HL-60 (cell line): ENCODE measurements around the gene LIPC.

Experiments
- DNase-seq, 2 experiments: peaks; one replicate each; pipeline ENCODE4 v3.0.0-alpha.2; 2010 to 2020; ENCODE audit warnings: low read depth in 1 of 2, low spot score in 1 of 2
- H3K27ac ChIP-seq: fragments of 250-450 bp; sonication (Bioruptor Pico); replicated peaks from 2 replicates; pipeline ENCODE4 v1.5.1; 2020; ENCODE audit warnings: mild to moderate bottlenecking, moderate library complexity
- H3K27me3 ChIP-seq: fragments of 250-450 bp; sonication (Bioruptor Pico); 2 replicates; pipeline ENCODE4 v1.5.1; 2021; ENCODE audit warnings: mild to moderate bottlenecking, moderate library complexity; ENCODE audit not compliant: insufficient read depth, poor library complexity, severe bottlenecking
- H3K4me3 ChIP-seq: replicated peaks from 2 replicates; pipeline ENCODE4 v1.5.1; 2011; ENCODE audit warnings: mild to moderate bottlenecking, control low read depth, low read length; ENCODE audit not compliant: insufficient read depth
- CTCF ChIP-seq: IDR thresholded peaks from one replicate; pipeline ENCODE4 v1.5.1; 2011; ENCODE audit warnings: low read length, control low read depth, inconsistent platforms; ENCODE audit not compliant: insufficient read depth
- GABPA ChIP-seq: IDR thresholded peaks from 2 replicates; pipeline ENCODE4 v1.6.1; 2012; ENCODE audit warnings: low read depth
- POLR2AphosphoS5 ChIP-seq: IDR thresholded peaks from 2 replicates; pipeline ENCODE4 v1.6.1; 2012; ENCODE audit warnings: low read depth
- SPI1 ChIP-seq: IDR thresholded peaks from 2 replicates; pipeline ENCODE4 v1.6.1; 2012; ENCODE audit warnings: low read depth, mild to moderate bottlenecking, borderline replicate concordance
- TF ChIP-seq, protein P1 (sequence below): IDR thresholded peaks from 2 replicates; pipeline ENCODE4 v1.6.1; 2012; ENCODE audit warnings: low read depth; ENCODE audit not compliant: insufficient replicate concordance

The LIPC gene

DNA sequence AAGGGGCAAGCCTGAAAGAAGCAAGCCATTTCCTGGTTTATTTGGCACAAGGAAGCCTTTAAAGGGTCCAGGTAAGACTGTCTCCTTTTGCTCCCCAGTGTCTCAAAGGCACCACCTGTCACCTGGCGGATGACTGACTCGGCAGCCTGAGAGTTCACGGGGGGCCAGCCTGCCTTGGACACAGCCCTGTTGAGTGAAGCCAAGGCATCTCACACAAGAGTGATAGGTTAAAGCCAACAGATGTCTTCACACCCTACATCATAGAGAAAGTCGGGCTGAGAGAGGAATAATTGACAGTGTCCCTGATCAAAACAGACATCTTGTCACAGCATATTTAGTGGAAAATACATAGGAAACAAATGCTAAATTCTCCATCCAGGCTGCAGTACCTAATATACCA lies 28.2 kb upstream of the LIPC start:
- Histone ChIP-seq H3K27me3 (no peaks in the 10 kb centered on the region), H3K27ac (no peak overlapping the region), H3K4me3 (no peak overlapping the region)
- DNase-seq: no peak
- TF ChIP-seq CTCF: no peak

- H3K4me3 ChIP-seq: no peak overlapping the region
- DNase-seq: no peak
- H3K27me3 ChIP-seq: no peaks in the 10 kb centered on the region
- no peak overlapping the region for H3K27ac ChIP-seq
- no peak for TF ChIP-seq SPI1
These were observed 27.8 kb upstream of the LIPC start for GRCh38 chr15:58404020-58404419.

GRCh38 chr15:58404722-58405121 lies 27.1 kb upstream of the LIPC start:
- Histone ChIP-seq H3K4me3 (no peak overlapping the region), H3K27me3 (no peaks in the 10 kb centered on the region), H3K27ac (no peak overlapping the region)
- TF ChIP-seq SPI1: no peak
- no peak for TF ChIP-seq CTCF
- TF ChIP-seq POLR2AphosphoS5: no peak
- TF ChIP-seq, protein P1, sequence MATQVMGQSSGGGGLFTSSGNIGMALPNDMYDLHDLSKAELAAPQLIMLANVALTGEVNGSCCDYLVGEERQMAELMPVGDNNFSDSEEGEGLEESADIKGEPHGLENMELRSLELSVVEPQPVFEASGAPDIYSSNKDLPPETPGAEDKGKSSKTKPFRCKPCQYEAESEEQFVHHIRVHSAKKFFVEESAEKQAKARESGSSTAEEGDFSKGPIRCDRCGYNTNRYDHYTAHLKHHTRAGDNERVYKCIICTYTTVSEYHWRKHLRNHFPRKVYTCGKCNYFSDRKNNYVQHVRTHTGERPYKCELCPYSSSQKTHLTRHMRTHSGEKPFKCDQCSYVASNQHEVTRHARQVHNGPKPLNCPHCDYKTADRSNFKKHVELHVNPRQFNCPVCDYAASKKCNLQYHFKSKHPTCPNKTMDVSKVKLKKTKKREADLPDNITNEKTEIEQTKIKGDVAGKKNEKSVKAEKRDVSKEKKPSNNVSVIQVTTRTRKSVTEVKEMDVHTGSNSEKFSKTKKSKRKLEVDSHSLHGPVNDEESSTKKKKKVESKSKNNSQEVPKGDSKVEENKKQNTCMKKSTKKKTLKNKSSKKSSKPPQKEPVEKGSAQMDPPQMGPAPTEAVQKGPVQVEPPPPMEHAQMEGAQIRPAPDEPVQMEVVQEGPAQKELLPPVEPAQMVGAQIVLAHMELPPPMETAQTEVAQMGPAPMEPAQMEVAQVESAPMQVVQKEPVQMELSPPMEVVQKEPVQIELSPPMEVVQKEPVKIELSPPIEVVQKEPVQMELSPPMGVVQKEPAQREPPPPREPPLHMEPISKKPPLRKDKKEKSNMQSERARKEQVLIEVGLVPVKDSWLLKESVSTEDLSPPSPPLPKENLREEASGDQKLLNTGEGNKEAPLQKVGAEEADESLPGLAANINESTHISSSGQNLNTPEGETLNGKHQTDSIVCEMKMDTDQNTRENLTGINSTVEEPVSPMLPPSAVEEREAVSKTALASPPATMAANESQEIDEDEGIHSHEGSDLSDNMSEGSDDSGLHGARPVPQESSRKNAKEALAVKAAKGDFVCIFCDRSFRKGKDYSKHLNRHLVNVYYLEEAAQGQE: no peak
- no peak for TF ChIP-seq GABPA
- DNase-seq: no peak

DNA sequence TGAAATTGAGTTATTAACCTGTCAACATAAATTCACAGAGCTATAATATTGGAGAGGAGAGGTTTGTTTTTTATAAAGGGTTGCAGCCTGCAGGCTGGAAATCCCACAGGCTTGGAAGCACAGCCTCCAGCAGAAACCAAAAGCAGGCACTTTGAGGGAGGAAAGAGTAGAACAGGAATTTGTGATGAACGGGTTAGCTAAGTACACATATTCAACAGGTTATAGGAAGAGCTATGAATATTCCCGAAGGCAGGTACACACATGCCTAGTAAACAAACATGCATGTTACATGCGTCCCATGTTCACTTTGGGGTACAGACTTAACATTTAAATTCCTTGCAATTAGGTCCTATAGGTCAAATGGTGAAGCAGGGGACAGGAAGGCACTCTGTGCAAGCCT lies 25.9 kb upstream of the LIPC start:
- no peak overlapping the region for H3K4me3 ChIP-seq
- no peak overlapping the region for H3K27ac ChIP-seq
- DNase-seq: no peak
- TF ChIP-seq CTCF (no peak), SPI1 (no peak), GABPA (no peak), POLR2AphosphoS5 (no peak)
- TF ChIP-seq, protein P1: no peak
- no peaks in the 10 kb centered on the region for H3K27me3 ChIP-seq
